ENCODE data around the gene STRIP2. TPM values are rescaled to one million over a fixed set of nuclear protein-coding genes. Genes with fewer than 3 reads are reported as not detected.
"Not testable (repeated sequence)": the region's sequence is repeated elsewhere in the genome, so short reads cannot be mapped to it uniquely, and the experiment has no call there.

STRIP2 gene
- total RNA-seq, 1 experiment from 2014 or later, result 7.5 TPM

DNA sequence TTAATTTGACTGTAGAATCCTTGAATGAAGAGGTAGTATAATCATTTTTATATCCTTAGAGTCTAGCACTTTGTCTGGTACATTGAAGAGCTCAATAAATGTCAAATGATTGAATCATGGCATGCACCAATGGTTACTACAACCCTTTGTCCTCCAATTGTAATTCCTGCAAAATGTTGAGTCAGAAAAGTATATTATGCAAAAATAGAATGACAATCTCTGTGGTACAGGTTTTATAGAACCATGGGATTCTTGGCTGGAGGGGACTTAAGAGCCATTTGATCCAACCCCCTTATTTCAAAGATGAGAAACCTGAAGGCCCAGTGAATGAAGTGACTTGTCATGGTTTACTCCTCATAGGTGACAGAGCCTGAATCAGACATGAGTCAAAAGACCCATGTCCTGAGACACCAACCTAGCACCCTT lies 37.2 kb downstream of the STRIP2 start:
- no peaks in the 10 kb centered on the region for H3K27me3 ChIP-seq (replicated peaks)
- no peaks in the 10 kb centered on the region for H3K9me3 ChIP-seq (replicated peaks)
- H3K27ac ChIP-seq, result no peak overlapping the region
- H3K4me3 ChIP-seq, result no peak overlapping the region
- no peaks in the 10 kb centered on the region for H3K4me1 ChIP-seq (replicated peaks)
- H3K36me3 ChIP-seq, result 0 out of 2 replicates have a peak, but pooled peaks cover 6% of the 10 kb centered on the region
- no peak for DNase-seq (ENCODE audit: low read depth in 1 of 2, low spot score in 2 of 2)

DNA sequence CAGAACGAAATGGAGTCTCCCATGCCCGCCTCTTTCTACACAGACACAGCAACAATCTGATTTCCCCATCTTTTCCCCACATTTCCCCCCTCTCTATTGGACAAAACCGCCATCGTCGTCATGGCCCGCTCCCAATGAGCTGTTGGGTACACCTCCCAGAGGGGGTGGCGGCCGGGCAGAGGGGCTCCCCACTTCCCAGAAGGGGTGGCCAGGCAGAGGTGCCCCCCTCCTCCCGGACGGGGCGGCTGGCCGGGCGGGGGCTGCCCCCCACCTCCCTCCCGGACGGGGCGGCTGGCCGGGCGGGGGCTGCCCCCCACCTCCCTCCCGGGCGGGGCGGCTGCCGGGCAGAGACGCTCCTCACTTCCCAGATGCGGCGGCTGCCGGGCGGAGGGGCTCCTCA lies 41.7 kb downstream of the STRIP2 start:
- H3K27me3 ChIP-seq (replicated peaks); H3K27ac ChIP-seq; DNase-seq (ENCODE audit: low read depth in 1 of 2, low spot score in 2 of 2); H3K9me3 ChIP-seq (replicated peaks); H3K4me1 ChIP-seq (replicated peaks); H3K4me3 ChIP-seq; H3K36me3 ChIP-seq: not testable (repeated sequence)

DNA sequence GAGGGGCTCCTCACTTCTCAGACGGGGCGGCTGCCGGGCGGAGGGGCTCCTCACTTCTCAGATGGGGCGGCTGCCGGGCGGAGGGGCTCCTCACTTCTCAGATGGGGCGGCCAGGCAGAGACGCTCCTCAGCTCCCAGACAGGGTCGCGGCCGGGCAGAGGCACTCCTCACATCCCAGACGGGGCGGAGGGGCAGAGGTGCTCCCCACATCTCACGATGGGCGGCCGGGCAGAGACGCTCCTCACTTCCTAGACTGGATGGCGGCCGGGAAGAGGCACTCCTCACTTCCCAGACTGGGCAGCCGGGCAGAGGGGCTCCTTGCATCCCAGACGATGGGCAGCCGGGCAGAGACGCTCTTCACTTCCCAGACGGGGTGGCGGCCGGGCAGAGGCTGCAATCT lies 42.2 kb downstream of the STRIP2 start:
- H3K36me3 ChIP-seq; DNase-seq (ENCODE audit: low read depth in 1 of 2, low spot score in 2 of 2); H3K4me3 ChIP-seq; H3K4me1 ChIP-seq (replicated peaks); H3K27me3 ChIP-seq (replicated peaks); H3K27ac ChIP-seq; H3K9me3 ChIP-seq (replicated peaks): not testable (repeated sequence)

DNA sequence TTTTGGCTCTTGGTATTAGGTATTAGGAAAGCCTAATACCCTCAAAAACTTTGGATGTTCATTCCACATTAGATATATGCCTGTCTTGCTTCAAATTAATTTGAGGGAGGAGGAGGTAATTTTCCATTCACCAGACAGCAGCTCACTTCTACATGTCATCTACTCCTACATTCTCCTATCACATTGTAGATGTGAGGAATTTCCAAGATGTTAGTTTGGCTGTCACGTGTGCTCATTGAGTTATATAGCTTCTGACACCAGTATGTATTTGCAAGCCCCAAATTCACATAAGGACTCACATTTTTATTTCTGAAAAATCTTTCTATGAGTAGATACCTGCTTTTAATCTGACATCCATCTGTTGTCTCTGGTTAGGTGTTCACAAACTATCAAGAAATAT lies 45.6 kb downstream of the STRIP2 start:
- no peaks in the 10 kb centered on the region for H3K9me3 ChIP-seq (replicated peaks)
- H3K36me3 ChIP-seq, result peaks cover 7% of the 10 kb centered on the region
- DNase-seq (ENCODE audit: low read depth in 1 of 2, low spot score in 2 of 2), result no peak
- H3K4me3 ChIP-seq, result no peak overlapping the region
- no peaks in the 10 kb centered on the region for H3K27me3 ChIP-seq (replicated peaks)
- H3K4me1 ChIP-seq (replicated peaks), result no peaks in the 10 kb centered on the region
- no peak overlapping the region for H3K27ac ChIP-seq

DNA sequence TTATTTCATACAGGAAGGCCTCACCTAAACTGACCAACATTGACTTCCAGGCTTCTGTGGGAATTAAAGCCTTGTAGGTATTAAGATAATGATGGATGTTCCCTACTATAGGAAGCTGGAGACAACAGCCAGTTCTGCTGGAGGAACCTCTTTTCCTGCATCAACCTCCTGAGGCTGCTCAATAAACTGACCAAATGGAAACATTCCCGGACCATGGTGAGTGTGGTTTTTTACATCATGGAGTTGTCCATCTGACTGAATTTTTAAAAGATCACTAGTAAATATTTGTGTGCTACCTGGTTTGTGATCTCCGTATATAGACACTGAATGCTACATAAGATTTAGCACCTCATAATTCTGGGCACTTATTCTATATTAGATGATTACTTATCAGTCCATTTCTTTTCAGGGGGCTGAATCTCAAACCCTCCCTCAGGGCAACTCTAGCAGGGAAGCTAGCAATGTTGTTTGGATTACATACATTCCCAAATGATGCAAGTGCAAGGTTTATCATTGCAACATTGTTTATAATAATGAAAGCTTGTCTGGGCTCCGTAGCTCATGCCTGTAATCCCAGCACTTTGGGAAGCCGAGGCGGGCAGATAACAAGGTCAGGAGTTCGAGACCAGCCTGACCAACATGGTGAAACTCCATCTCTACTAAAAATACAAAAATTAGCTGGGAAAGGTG lies 46.6 kb downstream of the STRIP2 start:
- no peak overlapping the region for H3K4me3 ChIP-seq
- H3K27ac ChIP-seq, result no peak overlapping the region
- H3K27me3 ChIP-seq (replicated peaks), result no peaks in the 10 kb centered on the region
- H3K4me1 ChIP-seq (replicated peaks), result no peaks in the 10 kb centered on the region
- DNase-seq (ENCODE audit: low read depth in 1 of 2, low spot score in 2 of 2), result no peak
- H3K9me3 ChIP-seq (replicated peaks), result no peaks in the 10 kb centered on the region
- peaks cover 7% of the 10 kb centered on the region for H3K36me3 ChIP-seq

DNA sequence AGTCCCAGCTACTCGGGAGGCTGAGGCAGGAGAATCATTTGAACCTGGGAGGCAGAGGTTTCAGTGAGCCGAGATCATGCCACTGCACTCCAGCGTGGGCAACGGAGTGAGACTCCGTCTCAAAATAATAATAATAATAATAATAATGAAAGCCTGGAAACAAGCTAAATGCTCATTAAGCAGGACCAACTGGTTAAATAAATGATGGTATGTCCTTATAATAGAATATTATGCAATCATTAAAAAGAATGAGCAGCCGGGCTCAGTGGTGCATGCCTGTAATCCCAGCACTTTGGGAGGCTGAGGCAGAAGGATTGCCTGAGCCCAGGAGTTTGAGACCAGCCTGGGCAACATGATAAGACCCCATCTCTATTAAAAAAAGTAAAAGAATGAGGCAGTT lies 47.1 kb downstream of the STRIP2 start:
- H3K27ac ChIP-seq; DNase-seq (ENCODE audit: low read depth in 1 of 2, low spot score in 2 of 2); H3K36me3 ChIP-seq; H3K4me1 ChIP-seq (replicated peaks); H3K4me3 ChIP-seq; H3K27me3 ChIP-seq (replicated peaks); H3K9me3 ChIP-seq (replicated peaks): not testable (repeated sequence)

DNA sequence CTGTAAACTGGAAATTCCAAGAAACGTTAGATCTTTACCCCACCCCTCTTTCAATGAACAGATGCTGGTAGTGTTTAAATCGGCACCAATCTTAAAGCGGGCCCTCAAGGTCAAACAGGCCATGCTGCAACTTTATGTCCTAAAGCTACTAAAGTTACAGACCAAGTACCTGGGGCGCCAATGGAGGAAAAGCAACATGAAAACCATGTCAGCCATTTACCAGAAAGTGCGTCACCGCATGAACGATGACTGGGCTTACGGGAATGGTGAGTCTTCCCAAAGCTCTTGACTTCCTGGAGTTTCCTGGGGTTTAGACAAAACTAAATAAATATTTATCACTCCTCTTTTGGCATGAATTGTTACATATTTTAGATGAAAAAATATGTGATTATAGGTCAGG lies 48.5 kb downstream of the STRIP2 start:
- Histone ChIP-seq H3K9me3 (replicated peaks) (no peaks in the 10 kb centered on the region), H3K36me3 (peaks cover 7% of the 10 kb centered on the region), H3K4me1 (replicated peaks) (no peaks in the 10 kb centered on the region), H3K27me3 (replicated peaks) (no peaks in the 10 kb centered on the region), H3K27ac (no peak overlapping the region), H3K4me3 (no peak overlapping the region)
- no peak for DNase-seq (ENCODE audit: low read depth in 1 of 2, low spot score in 2 of 2)

DNA sequence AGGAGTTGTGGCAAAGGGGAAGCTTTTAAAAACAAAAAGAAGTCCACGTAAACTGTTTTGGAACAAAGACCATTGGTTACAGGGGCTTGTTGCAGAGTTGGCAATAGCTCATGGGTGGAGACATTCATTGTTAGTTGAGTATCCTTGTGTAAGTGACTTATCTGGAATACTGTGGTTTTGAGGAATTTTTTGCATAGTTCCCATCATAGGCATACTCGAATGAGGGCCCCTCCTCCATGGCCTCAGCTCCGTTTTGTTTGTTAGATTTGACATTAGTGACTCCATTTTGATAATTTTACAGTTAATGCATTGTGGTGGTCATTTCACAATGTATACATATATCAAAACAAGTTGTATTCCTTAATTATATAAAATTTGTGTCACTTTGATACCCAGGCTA lies 55.3 kb downstream of the STRIP2 start:
- Histone ChIP-seq H3K36me3 (no peaks in the 10 kb centered on the region), H3K4me1 (replicated peaks) (peaks cover 27% of the 10 kb centered on the region), H3K4me3 (no peak overlapping the region), H3K27ac (peak overlapping the region; percentile 88), H3K27me3 (replicated peaks) (no peaks in the 10 kb centered on the region), H3K9me3 (replicated peaks) (no peaks in the 10 kb centered on the region)
- peak; percentile 70 to 86 for DNase-seq (ENCODE audit: low read depth in 1 of 2, low spot score in 2 of 2)

DNA sequence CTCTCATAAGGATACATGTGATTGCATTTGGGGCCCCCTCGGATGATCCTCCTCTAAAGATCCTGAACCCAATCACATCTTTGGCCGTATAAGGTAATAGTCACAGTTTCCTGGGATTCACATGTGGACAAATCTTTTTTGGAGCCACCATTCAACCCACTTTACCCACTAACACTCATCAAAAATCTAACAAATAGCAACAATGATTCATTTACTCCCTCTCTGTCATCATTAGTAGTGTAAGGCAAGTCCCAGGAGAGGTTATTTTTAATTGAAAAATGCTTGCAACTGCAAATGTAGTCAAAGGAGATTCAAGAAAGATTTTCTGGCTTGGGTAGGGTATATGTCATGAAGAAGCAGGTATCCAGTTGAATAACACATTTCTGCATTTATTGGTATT lies 58.2 kb downstream of the STRIP2 start:
- Histone ChIP-seq H3K27me3 (replicated peaks) (no peaks in the 10 kb centered on the region), H3K36me3 (no peaks in the 10 kb centered on the region), H3K4me3 (no peak overlapping the region), H3K4me1 (replicated peaks) (peaks cover 27% of the 10 kb centered on the region), H3K9me3 (replicated peaks) (no peaks in the 10 kb centered on the region), H3K27ac (no peak overlapping the region)
- no peak for DNase-seq (ENCODE audit: low read depth in 1 of 2, low spot score in 2 of 2)

DNA sequence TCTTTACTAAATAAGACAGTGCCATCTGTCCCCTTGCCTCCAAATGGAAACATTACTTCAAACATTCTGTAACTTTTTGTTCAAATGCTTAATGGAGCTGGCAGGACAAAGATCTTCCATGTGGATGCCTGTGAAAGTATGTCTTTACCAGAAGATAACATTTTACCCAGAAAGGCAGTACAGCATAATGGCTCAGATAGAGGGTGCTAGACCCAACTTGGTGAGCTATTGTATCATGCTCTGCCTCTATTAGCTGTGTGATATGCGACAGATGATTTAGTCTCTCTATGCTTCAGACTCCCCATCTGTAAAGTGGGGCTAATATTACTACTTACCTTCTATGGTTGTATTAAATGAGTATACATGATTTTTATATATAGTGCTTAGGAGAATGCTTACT lies 59.3 kb downstream of the STRIP2 start:
- H3K4me1 ChIP-seq (replicated peaks), result peaks cover 27% of the 10 kb centered on the region
- DNase-seq (ENCODE audit: low read depth in 1 of 2, low spot score in 2 of 2), result no peak
- H3K36me3 ChIP-seq, result no peaks in the 10 kb centered on the region
- no peaks in the 10 kb centered on the region for H3K27me3 ChIP-seq (replicated peaks)
- peak overlapping the region; percentile 29 for H3K27ac ChIP-seq
- H3K4me3 ChIP-seq, result no peak overlapping the region
- H3K9me3 ChIP-seq (replicated peaks), result no peaks in the 10 kb centered on the region

DNA sequence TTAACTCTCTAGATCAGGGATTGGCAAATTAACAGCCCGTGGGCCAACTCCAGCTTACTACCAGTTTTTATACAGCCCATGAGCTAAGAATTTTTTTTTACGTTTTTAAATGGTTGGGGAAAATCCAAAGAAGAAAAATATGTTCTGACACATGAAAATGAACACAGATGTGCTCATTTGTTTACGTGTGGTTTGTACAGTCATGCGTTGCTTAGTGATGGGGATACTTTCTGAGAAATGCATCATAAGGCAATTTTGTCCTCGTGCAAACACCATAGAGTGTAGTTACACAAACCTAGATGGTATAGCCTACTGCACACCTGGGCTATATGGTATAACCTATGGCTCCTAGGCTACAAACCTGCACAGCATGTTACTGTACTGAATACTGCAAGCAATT lies 59.8 kb downstream of the STRIP2 start:
- Histone ChIP-seq H3K4me3 (no peak overlapping the region), H3K27ac (peak overlapping the region; percentile 29), H3K27me3 (replicated peaks) (no peaks in the 10 kb centered on the region), H3K4me1 (replicated peaks) (peaks cover 23% of the 10 kb centered on the region), H3K36me3 (no peaks in the 10 kb centered on the region), H3K9me3 (replicated peaks) (no peaks in the 10 kb centered on the region)
- peak; percentile 40 to 64 for DNase-seq (ENCODE audit: low read depth in 1 of 2, low spot score in 2 of 2)

DNA sequence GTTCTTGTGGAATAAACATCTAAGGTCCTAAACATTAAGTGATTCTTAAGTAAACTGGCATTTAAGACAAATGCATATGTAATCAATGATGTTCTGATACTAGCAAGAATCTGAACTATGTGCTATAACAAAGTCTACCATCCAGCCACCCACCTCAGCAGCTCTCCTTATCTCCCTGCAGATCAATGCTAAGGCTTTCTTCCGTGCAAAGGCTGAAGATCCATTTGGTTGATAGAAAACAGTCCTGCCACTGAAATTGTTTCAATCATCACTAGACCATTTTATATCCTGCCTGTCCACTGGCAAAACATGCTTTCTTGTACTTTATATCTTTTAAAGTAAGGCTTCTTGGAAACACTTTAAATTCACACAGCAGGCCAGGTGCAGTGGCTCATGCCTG lies 61.8 kb downstream of the STRIP2 start:
- Histone ChIP-seq H3K4me3 (no peak overlapping the region), H3K4me1 (replicated peaks) (peaks cover 12% of the 10 kb centered on the region), H3K27me3 (replicated peaks) (no peaks in the 10 kb centered on the region), H3K9me3 (replicated peaks) (no peaks in the 10 kb centered on the region), H3K27ac (no peak overlapping the region), H3K36me3 (no peaks in the 10 kb centered on the region)
- DNase-seq (ENCODE audit: low read depth in 1 of 2, low spot score in 2 of 2), result no peak

DNA sequence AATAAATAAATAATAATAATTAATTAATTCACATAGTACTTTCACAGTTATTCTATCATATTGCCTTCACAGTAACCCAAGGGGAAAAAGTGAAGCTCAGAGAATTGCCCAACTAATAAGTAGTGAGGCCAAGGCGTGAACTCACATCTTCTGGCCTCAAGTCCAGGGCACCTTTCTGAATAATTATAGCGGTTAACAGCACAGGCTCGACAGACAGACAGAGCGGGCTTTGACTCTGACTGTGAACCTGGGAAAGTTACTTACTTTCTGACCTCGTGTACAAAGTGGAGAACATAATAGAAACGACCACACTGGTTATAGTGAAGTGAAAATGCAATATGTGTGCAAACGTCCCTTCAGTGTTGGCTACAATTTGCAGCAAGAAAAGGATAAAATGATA lies 62.4 kb downstream of the STRIP2 start:
- H3K27ac ChIP-seq, result no peak overlapping the region
- DNase-seq (ENCODE audit: low read depth in 1 of 2, low spot score in 2 of 2), result no peak
- peaks cover 12% of the 10 kb centered on the region for H3K4me1 ChIP-seq (replicated peaks)
- no peaks in the 10 kb centered on the region for H3K36me3 ChIP-seq
- no peak overlapping the region for H3K4me3 ChIP-seq
- H3K9me3 ChIP-seq (replicated peaks), result no peaks in the 10 kb centered on the region
- no peaks in the 10 kb centered on the region for H3K27me3 ChIP-seq (replicated peaks)

DNA sequence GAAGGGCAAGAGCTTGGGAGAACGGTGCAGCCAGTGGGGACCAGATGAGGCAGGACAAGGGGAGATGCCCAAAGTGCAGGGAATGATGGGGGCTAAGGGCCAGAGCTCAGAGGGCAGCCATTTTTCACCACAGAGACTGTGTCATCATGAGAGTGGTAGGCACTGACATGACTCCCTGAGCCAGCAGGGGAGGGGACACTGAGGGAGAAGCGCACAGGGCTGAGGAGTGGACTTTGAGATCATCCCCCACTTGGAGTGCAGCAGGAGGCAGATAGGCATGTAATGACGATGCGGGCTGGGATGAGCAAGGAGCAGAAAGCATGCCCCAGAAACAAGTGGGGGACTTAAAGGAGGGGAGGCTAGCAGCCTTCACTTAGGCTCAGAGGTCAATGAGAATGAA lies 62.9 kb downstream of the STRIP2 start:
- peaks cover 12% of the 10 kb centered on the region for H3K4me1 ChIP-seq (replicated peaks)
- H3K36me3 ChIP-seq, result no peaks in the 10 kb centered on the region
- no peaks in the 10 kb centered on the region for H3K9me3 ChIP-seq (replicated peaks)
- H3K27me3 ChIP-seq (replicated peaks), result no peaks in the 10 kb centered on the region
- no peak overlapping the region for H3K27ac ChIP-seq
- no peak overlapping the region for H3K4me3 ChIP-seq
- no peak for DNase-seq (ENCODE audit: low read depth in 1 of 2, low spot score in 2 of 2)

DNA sequence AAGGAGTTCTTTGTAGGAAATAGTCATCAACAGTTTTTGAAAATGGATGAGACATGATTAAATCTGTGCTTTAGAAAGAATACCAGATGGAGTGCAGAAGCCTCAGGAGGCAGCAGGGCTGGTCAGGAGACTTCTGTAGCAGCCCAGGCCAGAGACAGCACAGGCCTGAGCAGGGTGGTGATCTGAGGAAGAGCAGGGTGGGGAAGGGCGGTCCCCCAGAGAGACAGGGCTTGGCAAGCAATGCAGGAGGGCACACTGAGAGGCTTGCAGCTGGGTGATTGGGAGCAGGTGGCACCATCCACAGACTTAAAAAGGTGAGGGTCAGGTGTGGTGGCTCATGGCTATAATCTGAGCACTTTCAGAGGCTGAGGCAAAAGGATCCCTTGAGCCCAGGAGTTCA lies 63.8 kb downstream of the STRIP2 start:
- no peak overlapping the region for H3K4me3 ChIP-seq
- H3K27ac ChIP-seq, result no peak overlapping the region
- no peak for DNase-seq (ENCODE audit: low read depth in 1 of 2, low spot score in 2 of 2)
- H3K27me3 ChIP-seq (replicated peaks), result peaks cover 7% of the 10 kb centered on the region
- H3K9me3 ChIP-seq (replicated peaks), result peaks cover 4% of the 10 kb centered on the region; the same call in 1 of the 2 replicates
- peaks cover 20% of the 10 kb centered on the region for H3K4me1 ChIP-seq (replicated peaks)
- H3K36me3 ChIP-seq, result no peaks in the 10 kb centered on the region

All from SJSA1 (cell line).